Mucosa of stomach (tissue), 1 donor: ENCODE results near the gene RDH8.
A peak's percentile ranks its signal among the peaks of the same experiment; 100 is the strongest.

Experiments used
- H3K27me3 ChIP-seq: one replicate; pipeline ENCODE4 v1.7.0; 2013; ENCODE audit warnings: mild to moderate bottlenecking, low read length; ENCODE audit not compliant: control insufficient read depth, insufficient read depth
- H3K36me3 ChIP-seq: one replicate; pipeline ENCODE4 v1.7.0; 2013; ENCODE audit warnings: low read length; ENCODE audit not compliant: control insufficient read depth, insufficient read depth
- H3K4me1 ChIP-seq: one replicate; pipeline ENCODE4 v1.7.0; 2013; ENCODE audit warnings: mild to moderate bottlenecking, low read length; ENCODE audit not compliant: control insufficient read depth, insufficient read depth
- H3K4me3 ChIP-seq: one replicate; pipeline ENCODE4 v1.7.0; 2013; ENCODE audit warnings: low read length
- H3K9ac ChIP-seq: one replicate; pipeline ENCODE4 v1.7.0; 2013; ENCODE audit warnings: mild to moderate bottlenecking, low read length, moderate library complexity
- H3K9me3 ChIP-seq: one replicate; pipeline ENCODE4 v1.7.0; 2013; ENCODE audit warnings: mild to moderate bottlenecking, low read length, moderate library complexity; ENCODE audit not compliant: control insufficient read depth
- donor health status: Pancreatic carcinoma.

The RDH8 gene

GRCh38 chr19:9989504-9989903 lies 23.8 kb upstream of the RDH8 start:
- H3K36me3 ChIP-seq = no peaks in the 10 kb centered on the region

GRCh38 chr19:9991425-9992191 lies 21.7 kb upstream of the RDH8 start:
- H3K4me3 ChIP-seq = no peak overlapping the region
- no peak overlapping the region for H3K9ac ChIP-seq
- no peaks in the 10 kb centered on the region for H3K27me3 ChIP-seq
- H3K4me1 ChIP-seq = no peaks in the 10 kb centered on the region
- no peaks in the 10 kb centered on the region for H3K36me3 ChIP-seq
- no peaks in the 10 kb centered on the region for H3K9me3 ChIP-seq

More at GRCh38 chr19:9989504-9989903, 23.8 kb upstream of the RDH8 start:
- Histone ChIP-seq H3K27me3 (no peaks in the 10 kb centered on the region), H3K4me3 (no peak overlapping the region), H3K4me1 (no peaks in the 10 kb centered on the region), H3K9ac (no peak overlapping the region), H3K9me3 (no peaks in the 10 kb centered on the region)

- H3K27me3 ChIP-seq = no peaks in the 10 kb centered on the region
- H3K9me3 ChIP-seq = no peaks in the 10 kb centered on the region
- H3K36me3 ChIP-seq = no peaks in the 10 kb centered on the region
- H3K4me3 ChIP-seq = no peak overlapping the region
- H3K9ac ChIP-seq = no peak overlapping the region
- H3K4me1 ChIP-seq = no peaks in the 10 kb centered on the region
Measured at GRCh38 chr19:9995084-9995483, 18.2 kb upstream of the RDH8 start.

GRCh38 chr19:9995999-9996398 lies 17.3 kb upstream of the RDH8 start:
- no peak overlapping the region for H3K9ac ChIP-seq
- no peaks in the 10 kb centered on the region for H3K9me3 ChIP-seq
- no peaks in the 10 kb centered on the region for H3K27me3 ChIP-seq
- no peaks in the 10 kb centered on the region for H3K36me3 ChIP-seq
- no peak overlapping the region for H3K4me3 ChIP-seq
- H3K4me1 ChIP-seq = no peaks in the 10 kb centered on the region

- H3K4me1 ChIP-seq = peaks cover 2% of the 10 kb centered on the region
- no peaks in the 10 kb centered on the region for H3K36me3 ChIP-seq
- peaks cover 2% of the 10 kb centered on the region for H3K27me3 ChIP-seq
- no peak overlapping the region for H3K9ac ChIP-seq
- no peak overlapping the region for H3K4me3 ChIP-seq
- no peaks in the 10 kb centered on the region for H3K9me3 ChIP-seq
Measured at GRCh38 chr19:9996541-9996940, 16.7 kb upstream of the RDH8 start.

- H3K9me3 ChIP-seq = no peaks in the 10 kb centered on the region
- no peaks in the 10 kb centered on the region for H3K36me3 ChIP-seq
- peaks cover 13% of the 10 kb centered on the region for H3K4me1 ChIP-seq
- no peak overlapping the region for H3K4me3 ChIP-seq
- no peak overlapping the region for H3K9ac ChIP-seq
- H3K27me3 ChIP-seq = peaks cover 5% of the 10 kb centered on the region
Measured at GRCh38 chr19:10000171-10000826, 13.0 kb upstream of the RDH8 start.

GRCh38 chr19:10001899-10002298 lies 11.4 kb upstream of the RDH8 start:
- Histone ChIP-seq H3K9ac (no peak overlapping the region), H3K4me1 (peaks cover 19% of the 10 kb centered on the region), H3K36me3 (no peaks in the 10 kb centered on the region), H3K9me3 (no peaks in the 10 kb centered on the region), H3K4me3 (no peak overlapping the region), H3K27me3 (peaks cover 6% of the 10 kb centered on the region)

- Histone ChIP-seq H3K9ac (no peak overlapping the region), H3K4me3 (no peak overlapping the region), H3K9me3 (no peaks in the 10 kb centered on the region), H3K36me3 (no peaks in the 10 kb centered on the region), H3K27me3 (peaks cover 15% of the 10 kb centered on the region), H3K4me1 (peaks cover 19% of the 10 kb centered on the region)
Measured at GRCh38 chr19:10003271-10003670, 10.0 kb upstream of the RDH8 start.

- no peaks in the 10 kb centered on the region for H3K36me3 ChIP-seq
- H3K9ac ChIP-seq = no peak overlapping the region
- H3K27me3 ChIP-seq = peaks cover 28% of the 10 kb centered on the region
- no peaks in the 10 kb centered on the region for H3K9me3 ChIP-seq
- peaks cover 21% of the 10 kb centered on the region for H3K4me1 ChIP-seq
- H3K4me3 ChIP-seq = no peak overlapping the region
Measured at GRCh38 chr19:10004617-10005016, 8.7 kb upstream of the RDH8 start.

GRCh38 chr19:10005632-10006334 lies 7.5 kb upstream of the RDH8 start:
- H3K4me3 ChIP-seq = no peak overlapping the region
- H3K36me3 ChIP-seq = no peaks in the 10 kb centered on the region
- H3K27me3 ChIP-seq = peaks cover 32% of the 10 kb centered on the region
- peaks cover 25% of the 10 kb centered on the region for H3K4me1 ChIP-seq
- no peaks in the 10 kb centered on the region for H3K9me3 ChIP-seq
- H3K9ac ChIP-seq = peak overlapping the region; percentile 15

GRCh38 chr19:10006335-10006708 lies 7.0 kb upstream of the RDH8 start:
- Histone ChIP-seq H3K4me1 (peaks cover 25% of the 10 kb centered on the region), H3K4me3 (no peak overlapping the region)

GRCh38 chr19:10006752-10007323 lies 6.4 kb upstream of the RDH8 start:
- Histone ChIP-seq H3K9ac (no peak overlapping the region), H3K27me3 (peaks cover 38% of the 10 kb centered on the region), H3K36me3 (no peaks in the 10 kb centered on the region), H3K9me3 (no peaks in the 10 kb centered on the region), H3K4me3 (no peak overlapping the region), H3K4me1 (peaks cover 21% of the 10 kb centered on the region)

More at GRCh38 chr19:10006335-10006708, 7.0 kb upstream of the RDH8 start:
- H3K9me3 ChIP-seq = no peaks in the 10 kb centered on the region
- no peaks in the 10 kb centered on the region for H3K36me3 ChIP-seq
- H3K9ac ChIP-seq = no peak overlapping the region
- H3K27me3 ChIP-seq = peaks cover 38% of the 10 kb centered on the region
